ENCODE data around the gene SENP8.
"Not testable (repeated sequence)": the region's sequence is repeated elsewhere in the genome, so short reads cannot be mapped to it uniquely, and the experiment has no call there.

SENP8 gene

DNA sequence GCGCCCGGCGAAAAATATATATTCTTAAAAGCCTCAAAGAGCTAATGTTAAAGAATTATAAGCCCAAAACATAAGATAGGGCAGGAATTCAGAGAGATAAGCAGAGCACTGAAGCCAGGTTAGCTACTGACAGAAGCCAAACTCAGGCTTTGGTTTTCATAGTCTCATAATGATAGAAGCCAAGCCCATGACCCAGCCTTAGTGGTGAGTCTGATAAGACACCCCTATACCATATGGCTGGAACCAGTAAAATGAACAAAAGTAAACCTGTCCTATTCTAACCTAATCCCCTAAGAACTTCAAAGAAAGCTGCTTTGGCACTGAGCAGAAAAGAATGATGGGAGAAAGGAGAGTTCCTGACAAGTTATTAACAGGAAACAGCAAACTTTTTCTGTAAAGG, 26.2 kb upstream of the SENP8 start:
- H3K4me3 ChIP-seq (ENCODE audit: low read length in 2 of 2) = no peak overlapping the region
- no peaks in the 10 kb centered on the region for H3K27me3 ChIP-seq (ENCODE audit: control insufficient read depth in 1 of 2, insufficient read depth in 2 of 2, low read length in 2 of 2)
- H3K4me1 ChIP-seq (ENCODE audit: control insufficient read depth, insufficient read depth, low read length) = no peaks in the 10 kb centered on the region
- H3K9ac ChIP-seq (ENCODE audit: low read length in 2 of 2) = no peak overlapping the region
- H3K27ac ChIP-seq (ENCODE audit: low read length) = no peak overlapping the region
- no peaks in the 10 kb centered on the region for H3K36me3 ChIP-seq (ENCODE audit: control insufficient read depth in 2 of 2, insufficient read depth in 2 of 2, low read length in 2 of 2)
- no peaks in the 10 kb centered on the region for H3K9me3 ChIP-seq (ENCODE audit: control insufficient read depth in 2 of 2, low read length in 2 of 2)

GRCh38 chr15:72092691-72093090, 25.5 kb upstream of the SENP8 start:
- H3K9ac ChIP-seq (ENCODE audit: low read length in 2 of 2) = no peak overlapping the region
- no peak overlapping the region for H3K27ac ChIP-seq (ENCODE audit: low read length)
- no peaks in the 10 kb centered on the region for H3K4me1 ChIP-seq (ENCODE audit: control insufficient read depth, insufficient read depth, low read length)
- no peaks in the 10 kb centered on the region for H3K36me3 ChIP-seq (ENCODE audit: control insufficient read depth in 2 of 2, insufficient read depth in 2 of 2, low read length in 2 of 2)
- H3K4me3 ChIP-seq (ENCODE audit: low read length in 2 of 2) = no peak overlapping the region
- no peaks in the 10 kb centered on the region for H3K27me3 ChIP-seq (ENCODE audit: control insufficient read depth in 1 of 2, insufficient read depth in 2 of 2, low read length in 2 of 2)
- H3K9me3 ChIP-seq (ENCODE audit: control insufficient read depth in 2 of 2, low read length in 2 of 2) = no peaks in the 10 kb centered on the region

DNA sequence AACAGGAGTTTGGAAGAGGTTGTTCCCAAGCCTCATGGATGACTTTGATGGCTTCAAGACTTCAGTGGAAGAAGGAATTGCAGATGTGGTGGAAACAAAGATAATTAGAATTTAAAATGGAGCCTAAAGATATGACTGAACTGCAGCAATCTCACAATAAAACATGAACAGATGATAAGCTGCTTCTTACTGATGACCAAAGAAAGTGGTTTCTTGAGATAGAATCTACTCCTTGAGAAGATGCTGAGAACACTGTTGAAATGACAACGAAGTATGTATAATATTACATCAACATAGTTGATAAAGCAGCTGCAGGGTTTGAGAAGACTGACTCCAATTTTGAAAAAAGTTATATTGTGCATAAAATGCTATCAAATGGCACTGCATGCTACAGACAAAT, 21.4 kb upstream of the SENP8 start:
- no peaks in the 10 kb centered on the region for H3K27me3 ChIP-seq (ENCODE audit: control insufficient read depth in 1 of 2, insufficient read depth in 2 of 2, low read length in 2 of 2)
- no peaks in the 10 kb centered on the region for H3K4me1 ChIP-seq (ENCODE audit: control insufficient read depth, insufficient read depth, low read length)
- no peaks in the 10 kb centered on the region for H3K36me3 ChIP-seq (ENCODE audit: control insufficient read depth in 2 of 2, insufficient read depth in 2 of 2, low read length in 2 of 2)
- H3K4me3 ChIP-seq (ENCODE audit: low read length in 2 of 2) = no peak overlapping the region
- H3K9ac ChIP-seq (ENCODE audit: low read length in 2 of 2) = no peak overlapping the region
- no peaks in the 10 kb centered on the region for H3K9me3 ChIP-seq (ENCODE audit: control insufficient read depth in 2 of 2, low read length in 2 of 2)
- no peak overlapping the region for H3K27ac ChIP-seq (ENCODE audit: low read length)

- Histone ChIP-seq H3K27me3 (ENCODE audit: control insufficient read depth in 1 of 2, insufficient read depth in 2 of 2, low read length in 2 of 2) (no peaks in the 10 kb centered on the region), H3K4me1 (ENCODE audit: control insufficient read depth, insufficient read depth, low read length) (no peaks in the 10 kb centered on the region), H3K4me3 (ENCODE audit: low read length in 2 of 2) (no peak overlapping the region), H3K27ac (ENCODE audit: low read length) (no peak overlapping the region), H3K9ac (ENCODE audit: low read length in 2 of 2) (no peak overlapping the region), H3K9me3 (ENCODE audit: control insufficient read depth in 2 of 2, low read length in 2 of 2) (no peaks in the 10 kb centered on the region), H3K36me3 (ENCODE audit: control insufficient read depth in 2 of 2, insufficient read depth in 2 of 2, low read length in 2 of 2) (no peaks in the 10 kb centered on the region)
Observed at GRCh38 chr15:72098040-72098439, 20.2 kb upstream of the SENP8 start.

DNA sequence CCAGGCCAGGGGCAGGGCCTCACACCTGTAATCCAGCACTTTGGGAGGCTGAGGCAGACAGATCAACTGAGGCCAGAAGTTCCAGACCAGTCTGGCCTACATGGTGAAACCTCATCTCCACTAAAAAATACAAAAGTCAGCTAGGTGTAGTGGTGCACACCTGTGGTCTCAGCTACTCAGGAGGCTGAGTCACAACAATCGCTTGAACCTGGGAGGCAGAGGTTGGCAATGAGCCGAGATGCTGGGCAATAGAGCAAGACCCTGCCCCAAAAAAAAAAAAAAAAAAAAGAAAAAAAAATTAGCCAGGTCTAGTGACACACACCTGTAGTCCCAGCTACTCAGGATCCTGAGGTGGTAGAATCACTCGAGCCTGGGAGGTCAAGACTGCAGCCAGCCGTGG, 19.0 kb upstream of the SENP8 start:
- Histone ChIP-seq H3K27ac (ENCODE audit: low read length) (no peak overlapping the region), H3K4me3 (ENCODE audit: low read length in 2 of 2) (no peak overlapping the region), H3K36me3 (ENCODE audit: control insufficient read depth in 2 of 2, insufficient read depth in 2 of 2, low read length in 2 of 2) (no peaks in the 10 kb centered on the region), H3K9ac (ENCODE audit: low read length in 2 of 2) (no peak overlapping the region), H3K4me1 (ENCODE audit: control insufficient read depth, insufficient read depth, low read length) (peaks cover 9% of the 10 kb centered on the region), H3K27me3 (ENCODE audit: control insufficient read depth in 1 of 2, insufficient read depth in 2 of 2, low read length in 2 of 2) (no peaks in the 10 kb centered on the region), H3K9me3 (ENCODE audit: control insufficient read depth in 2 of 2, low read length in 2 of 2) (no peaks in the 10 kb centered on the region)

GRCh38 chr15:72100551-72100950, 17.7 kb upstream of the SENP8 start:
- H3K9ac ChIP-seq (ENCODE audit: low read length in 2 of 2) = not testable (repeated sequence)

GRCh38 chr15:72105111-72105510, 13.1 kb upstream of the SENP8 start:
- no peak overlapping the region for H3K9ac ChIP-seq (ENCODE audit: low read length in 2 of 2)
- no peaks in the 10 kb centered on the region for H3K36me3 ChIP-seq (ENCODE audit: control insufficient read depth in 2 of 2, insufficient read depth in 2 of 2, low read length in 2 of 2)
- H3K27me3 ChIP-seq (ENCODE audit: control insufficient read depth in 1 of 2, insufficient read depth in 2 of 2, low read length in 2 of 2) = no peaks in the 10 kb centered on the region
- H3K4me1 ChIP-seq (ENCODE audit: control insufficient read depth, insufficient read depth, low read length) = peaks cover 9% of the 10 kb centered on the region
- no peak overlapping the region for H3K4me3 ChIP-seq (ENCODE audit: low read length in 2 of 2)
- no peak overlapping the region for H3K27ac ChIP-seq (ENCODE audit: low read length)
- no peaks in the 10 kb centered on the region for H3K9me3 ChIP-seq (ENCODE audit: control insufficient read depth in 2 of 2, low read length in 2 of 2)

More at GRCh38 chr15:72100551-72100950, 17.7 kb upstream of the SENP8 start:
- H3K36me3 ChIP-seq (ENCODE audit: control insufficient read depth in 2 of 2, insufficient read depth in 2 of 2, low read length in 2 of 2); H3K27ac ChIP-seq (ENCODE audit: low read length); H3K4me1 ChIP-seq (ENCODE audit: control insufficient read depth, insufficient read depth, low read length); H3K27me3 ChIP-seq (ENCODE audit: control insufficient read depth in 1 of 2, insufficient read depth in 2 of 2, low read length in 2 of 2); H3K9me3 ChIP-seq (ENCODE audit: control insufficient read depth in 2 of 2, low read length in 2 of 2); H3K4me3 ChIP-seq (ENCODE audit: low read length in 2 of 2): not testable (repeated sequence)

GRCh38 chr15:72106068-72106467, 12.1 kb upstream of the SENP8 start:
- no peak overlapping the region for H3K4me3 ChIP-seq (ENCODE audit: low read length in 2 of 2)
- no peaks in the 10 kb centered on the region for H3K9me3 ChIP-seq (ENCODE audit: control insufficient read depth in 2 of 2, low read length in 2 of 2)
- H3K36me3 ChIP-seq (ENCODE audit: control insufficient read depth in 2 of 2, insufficient read depth in 2 of 2, low read length in 2 of 2) = no peaks in the 10 kb centered on the region
- peaks cover 9% of the 10 kb centered on the region for H3K4me1 ChIP-seq (ENCODE audit: control insufficient read depth, insufficient read depth, low read length)
- no peaks in the 10 kb centered on the region for H3K27me3 ChIP-seq (ENCODE audit: control insufficient read depth in 1 of 2, insufficient read depth in 2 of 2, low read length in 2 of 2)
- no peak overlapping the region for H3K9ac ChIP-seq (ENCODE audit: low read length in 2 of 2)
- no peak overlapping the region for H3K27ac ChIP-seq (ENCODE audit: low read length)

- Histone ChIP-seq H3K4me1 (ENCODE audit: control insufficient read depth, insufficient read depth, low read length) (no peaks in the 10 kb centered on the region), H3K4me3 (ENCODE audit: low read length in 2 of 2) (no peak overlapping the region), H3K9me3 (ENCODE audit: control insufficient read depth in 2 of 2, low read length in 2 of 2) (no peaks in the 10 kb centered on the region), H3K36me3 (ENCODE audit: control insufficient read depth in 2 of 2, insufficient read depth in 2 of 2, low read length in 2 of 2) (no peaks in the 10 kb centered on the region), H3K27me3 (ENCODE audit: control insufficient read depth in 1 of 2, insufficient read depth in 2 of 2, low read length in 2 of 2) (no peaks in the 10 kb centered on the region), H3K9ac (ENCODE audit: low read length in 2 of 2) (no peak overlapping the region), H3K27ac (ENCODE audit: low read length) (no peak overlapping the region)
Observed at GRCh38 chr15:72110355-72110754, 7.8 kb upstream of the SENP8 start.

GRCh38 chr15:72112116-72112515, 6.1 kb upstream of the SENP8 start:
- Histone ChIP-seq H3K27me3 (ENCODE audit: control insufficient read depth in 1 of 2, insufficient read depth in 2 of 2, low read length in 2 of 2) (no peaks in the 10 kb centered on the region), H3K4me3 (ENCODE audit: low read length in 2 of 2) (no peak overlapping the region), H3K4me1 (ENCODE audit: control insufficient read depth, insufficient read depth, low read length) (no peaks in the 10 kb centered on the region), H3K27ac (ENCODE audit: low read length) (no peak overlapping the region), H3K9me3 (ENCODE audit: control insufficient read depth in 2 of 2, low read length in 2 of 2) (no peaks in the 10 kb centered on the region), H3K36me3 (ENCODE audit: control insufficient read depth in 2 of 2, insufficient read depth in 2 of 2, low read length in 2 of 2) (no peaks in the 10 kb centered on the region), H3K9ac (ENCODE audit: low read length in 2 of 2) (no peak overlapping the region)

DNA sequence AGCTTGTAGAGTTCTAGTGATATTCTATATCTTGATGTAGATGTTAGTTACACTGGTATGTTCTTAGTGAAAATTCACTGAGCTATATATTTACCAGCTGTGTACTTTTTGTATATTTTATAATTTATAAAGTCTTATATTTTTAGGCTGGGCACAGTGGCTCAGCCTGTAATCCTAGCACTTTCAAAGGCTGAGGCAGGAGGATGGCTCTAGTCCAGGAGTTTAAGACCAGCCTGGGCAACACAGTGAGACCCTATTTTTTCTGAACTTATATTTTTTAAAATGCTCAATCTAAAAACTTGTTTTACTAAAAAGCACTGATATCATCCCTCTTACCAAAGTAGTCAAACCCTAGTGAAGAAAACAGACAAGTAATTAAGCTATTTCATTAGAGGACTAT, 5.4 kb upstream of the SENP8 start:
- Histone ChIP-seq H3K9ac (ENCODE audit: low read length in 2 of 2) (no peak overlapping the region), H3K27me3 (ENCODE audit: control insufficient read depth in 1 of 2, insufficient read depth in 2 of 2, low read length in 2 of 2) (no peaks in the 10 kb centered on the region), H3K27ac (ENCODE audit: low read length) (no peak overlapping the region), H3K36me3 (ENCODE audit: control insufficient read depth in 2 of 2, insufficient read depth in 2 of 2, low read length in 2 of 2) (no peaks in the 10 kb centered on the region), H3K9me3 (ENCODE audit: control insufficient read depth in 2 of 2, low read length in 2 of 2) (no peaks in the 10 kb centered on the region), H3K4me1 (ENCODE audit: control insufficient read depth, insufficient read depth, low read length) (no peaks in the 10 kb centered on the region), H3K4me3 (ENCODE audit: low read length in 2 of 2) (no peak overlapping the region)
